Islet of Langerhans (tissue), 1 donor: Measurements from ENCODE around the gene CBX6.
"Not testable (repeated sequence)": the region's sequence is repeated elsewhere in the genome, so short reads cannot be mapped to it uniquely, and the experiment has no call there.

Experiments
- FAIRE-seq: peaks from one replicate; lab custom pipeline; 2011; peaks lifted over from hg19 to GRCh38; lab: Jason Lieb, UNC

CBX6 gene

DNA sequence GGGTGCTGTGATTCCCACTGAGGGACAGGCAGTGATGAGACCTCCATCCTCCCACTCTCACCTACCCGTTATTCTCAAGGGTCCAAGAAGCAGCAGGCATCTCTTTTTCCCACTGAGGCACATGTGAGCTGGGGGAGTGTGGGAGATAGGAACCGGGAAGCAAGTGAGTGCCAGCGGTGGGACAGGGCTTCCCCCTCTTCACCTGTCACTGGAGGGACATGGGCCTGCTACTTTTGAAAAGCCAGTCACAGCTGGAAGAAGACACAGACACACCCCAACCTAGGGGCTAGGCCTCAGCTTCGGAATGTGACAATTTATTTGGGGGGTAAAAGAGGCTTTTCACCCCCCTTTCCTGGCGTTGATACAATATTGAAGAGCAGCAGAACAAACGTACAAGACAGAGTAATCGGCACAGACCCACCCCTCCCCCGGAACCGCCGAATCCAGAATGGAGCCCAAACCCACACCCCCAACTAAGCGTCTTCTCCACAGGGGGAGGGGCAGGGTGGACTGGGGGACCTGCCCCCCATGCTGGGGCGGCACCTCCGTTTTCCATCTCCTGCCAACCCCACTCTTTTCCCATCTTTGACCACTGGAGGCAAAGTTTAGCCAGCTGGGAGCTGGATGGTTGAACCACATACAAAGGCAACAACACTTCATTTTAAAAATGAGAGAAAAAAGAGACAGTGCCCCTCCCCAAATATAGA, 10.7 kb downstream of the CBX6 start:
- FAIRE-seq = no peak

DNA sequence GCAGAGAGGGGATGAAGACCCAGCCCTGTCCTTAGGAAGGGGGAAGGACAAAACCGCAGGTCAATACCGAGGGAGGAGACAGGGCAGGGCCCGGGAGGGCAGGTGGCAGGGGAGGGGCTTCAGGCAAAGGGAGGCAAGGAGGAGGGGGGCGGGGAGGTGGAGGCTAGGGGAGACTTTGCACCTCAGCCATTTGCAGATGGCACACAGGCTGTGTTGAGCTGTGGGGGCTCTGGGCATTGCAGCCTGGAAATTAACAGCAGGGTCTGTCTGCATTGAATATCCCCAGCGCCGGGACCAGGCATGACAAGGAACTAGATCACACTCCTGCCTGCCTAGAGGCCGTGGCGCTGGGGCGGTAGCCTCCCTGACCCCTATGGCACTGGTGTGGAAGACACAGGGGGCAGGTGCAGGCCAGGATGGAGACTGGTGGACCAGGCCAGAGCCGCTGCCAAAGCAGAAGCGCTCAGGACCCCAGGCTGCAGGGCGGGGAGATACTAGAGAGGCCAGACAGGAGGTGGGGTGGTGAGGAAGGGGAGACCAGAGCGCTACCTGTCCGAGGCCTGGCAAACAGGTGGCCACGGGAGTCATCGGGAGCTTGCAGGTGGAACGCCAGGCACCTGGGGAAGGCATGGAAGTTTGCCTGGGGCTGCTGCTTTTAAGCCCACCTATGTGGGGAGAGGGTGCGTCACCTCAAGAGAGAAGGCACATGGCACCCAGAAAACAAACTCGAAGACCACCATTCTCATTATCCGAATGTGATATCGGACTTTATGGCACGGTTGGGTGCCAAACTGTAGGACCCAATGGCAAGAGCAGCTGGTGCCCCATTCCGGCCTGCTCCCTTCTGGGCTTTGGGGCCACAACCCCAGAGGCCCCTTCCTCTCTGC, 11.5 kb downstream of the CBX6 start:
- no peak for FAIRE-seq

DNA sequence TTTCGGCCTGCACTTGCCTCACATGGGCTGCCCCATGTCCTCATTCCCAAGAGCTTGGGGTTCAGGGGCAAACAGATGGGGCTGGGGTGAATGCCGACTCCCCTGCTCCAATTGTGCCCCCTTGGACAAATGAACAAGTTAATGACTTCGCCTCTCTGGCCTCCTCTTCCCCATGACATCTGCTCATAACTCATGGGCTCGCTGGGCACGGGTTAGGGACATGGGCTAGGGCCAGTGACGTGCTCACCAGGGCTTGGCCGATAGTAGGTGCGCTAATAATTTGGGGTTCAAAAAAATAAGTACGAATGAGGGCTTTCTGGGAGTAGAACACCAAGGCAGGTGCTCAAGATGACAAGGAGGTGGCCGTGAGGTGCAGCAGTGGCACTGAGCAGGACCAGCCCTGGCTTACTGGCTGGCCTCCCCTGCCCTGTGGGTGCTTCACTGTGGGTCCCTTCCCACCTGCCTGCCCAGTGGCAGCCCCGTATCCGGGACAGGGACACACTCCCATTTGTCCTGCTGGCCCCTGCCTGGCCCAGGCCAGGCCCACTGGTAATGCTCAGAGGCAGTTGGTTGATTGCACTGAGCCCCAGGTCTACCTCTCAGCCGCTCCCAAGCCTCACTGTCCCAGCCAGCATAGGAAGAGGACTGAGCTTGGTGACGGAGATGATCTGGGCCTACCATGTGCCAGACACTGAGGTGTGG, 12.3 kb downstream of the CBX6 start:
- FAIRE-seq = no peak

DNA sequence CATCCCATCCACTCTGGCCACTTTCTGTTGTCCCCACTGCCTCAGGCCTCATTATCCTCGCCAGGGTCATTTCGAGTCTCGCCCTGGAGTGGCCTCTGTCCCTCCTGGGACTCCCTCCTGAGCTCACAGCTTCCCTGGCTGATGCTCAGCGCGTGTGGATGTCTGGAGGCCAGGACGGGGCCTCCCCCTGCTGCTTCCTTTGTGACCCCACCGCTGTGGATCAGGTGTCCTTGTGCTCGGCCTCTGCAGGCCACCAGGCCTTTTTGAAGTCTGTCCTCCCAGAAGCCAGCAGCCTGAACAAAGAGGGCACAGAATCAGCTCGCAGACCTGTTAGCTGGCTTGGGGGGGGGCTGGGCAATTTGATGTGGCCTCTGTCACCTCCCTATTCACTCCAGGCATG, 13.5 kb downstream of the CBX6 start:
- FAIRE-seq = no peak

DNA sequence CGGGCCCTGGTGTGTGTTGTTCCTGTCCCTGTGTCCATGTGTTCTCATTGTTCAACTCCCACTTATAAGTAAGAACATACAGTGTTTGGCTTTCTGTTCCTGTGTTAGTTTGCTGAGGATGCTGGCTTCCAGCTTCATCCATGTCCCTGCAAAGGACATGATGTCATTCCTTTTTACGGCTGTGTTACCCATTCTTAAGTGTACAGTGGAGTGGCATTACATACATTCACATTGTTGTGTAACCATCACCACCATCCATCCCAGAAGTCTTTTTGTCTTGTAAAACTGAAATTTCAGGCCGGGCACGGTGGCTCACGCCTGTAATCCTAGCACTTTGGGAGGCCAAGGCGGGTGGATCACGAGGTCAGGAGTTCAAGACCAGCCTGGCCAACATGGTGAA, 17.5 kb downstream of the CBX6 start:
- not testable (repeated sequence) for FAIRE-seq

DNA sequence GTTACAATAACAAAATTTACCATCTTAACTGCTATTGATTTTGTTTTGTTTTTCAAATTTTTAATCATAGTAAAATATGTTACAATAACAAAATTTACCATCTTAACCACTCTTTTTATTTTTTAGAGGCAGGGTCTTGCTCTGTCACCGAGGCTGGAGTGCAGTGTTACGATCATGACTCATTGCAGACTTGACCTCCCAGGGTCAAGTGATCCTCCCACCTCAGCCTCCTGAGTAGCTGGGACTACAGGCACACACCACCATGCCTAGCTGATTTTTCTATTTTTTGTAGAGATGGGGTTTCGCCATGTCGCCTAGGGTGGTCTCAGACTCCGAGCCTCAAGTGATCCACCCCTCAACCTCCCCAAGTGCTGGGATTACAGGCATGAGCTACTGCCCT, 18.1 kb downstream of the CBX6 start:
- FAIRE-seq = not testable (repeated sequence)

DNA sequence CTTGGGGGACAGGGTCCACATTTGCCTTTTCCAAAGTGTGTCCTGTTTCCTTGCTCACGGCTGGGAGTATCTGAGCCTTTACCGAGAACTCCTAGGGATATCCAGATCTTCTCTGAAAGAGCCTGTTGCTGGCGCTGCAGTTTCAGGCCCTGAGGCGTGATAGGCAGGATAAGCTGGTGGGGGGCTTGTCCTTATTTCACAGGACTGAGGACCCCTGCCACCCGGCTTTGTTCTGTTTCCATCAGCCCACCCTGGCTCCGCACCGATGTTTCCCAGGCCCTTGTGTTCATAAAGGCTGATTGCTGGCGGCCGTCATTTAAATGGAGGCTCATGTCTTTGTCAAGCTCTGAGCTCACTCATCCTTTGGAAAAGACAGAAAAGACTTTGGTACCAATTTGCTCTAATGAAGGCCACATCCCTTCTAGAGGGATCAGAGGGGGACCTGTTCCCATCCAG, 18.8 kb downstream of the CBX6 start:
- no peak for FAIRE-seq

DNA sequence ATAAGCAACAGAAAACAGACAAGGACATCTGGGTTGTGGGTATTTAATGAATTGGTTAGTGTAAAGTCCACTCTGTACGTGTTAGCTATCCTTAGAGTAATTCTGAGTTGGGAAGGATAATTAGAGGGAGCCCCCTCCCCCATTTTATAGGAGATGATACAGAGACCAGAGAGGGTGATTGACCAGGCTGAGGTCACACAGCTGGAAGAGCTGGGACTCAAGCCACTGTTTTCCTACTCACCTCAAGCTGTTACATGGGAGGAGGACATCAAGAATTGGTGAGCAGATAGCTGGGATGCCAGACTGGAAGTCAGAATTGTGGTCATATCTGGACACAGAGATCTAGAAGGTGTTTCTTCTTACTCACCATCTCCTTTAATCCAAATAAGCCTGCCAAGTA, 19.5 kb downstream of the CBX6 start:
- FAIRE-seq = no peak

DNA sequence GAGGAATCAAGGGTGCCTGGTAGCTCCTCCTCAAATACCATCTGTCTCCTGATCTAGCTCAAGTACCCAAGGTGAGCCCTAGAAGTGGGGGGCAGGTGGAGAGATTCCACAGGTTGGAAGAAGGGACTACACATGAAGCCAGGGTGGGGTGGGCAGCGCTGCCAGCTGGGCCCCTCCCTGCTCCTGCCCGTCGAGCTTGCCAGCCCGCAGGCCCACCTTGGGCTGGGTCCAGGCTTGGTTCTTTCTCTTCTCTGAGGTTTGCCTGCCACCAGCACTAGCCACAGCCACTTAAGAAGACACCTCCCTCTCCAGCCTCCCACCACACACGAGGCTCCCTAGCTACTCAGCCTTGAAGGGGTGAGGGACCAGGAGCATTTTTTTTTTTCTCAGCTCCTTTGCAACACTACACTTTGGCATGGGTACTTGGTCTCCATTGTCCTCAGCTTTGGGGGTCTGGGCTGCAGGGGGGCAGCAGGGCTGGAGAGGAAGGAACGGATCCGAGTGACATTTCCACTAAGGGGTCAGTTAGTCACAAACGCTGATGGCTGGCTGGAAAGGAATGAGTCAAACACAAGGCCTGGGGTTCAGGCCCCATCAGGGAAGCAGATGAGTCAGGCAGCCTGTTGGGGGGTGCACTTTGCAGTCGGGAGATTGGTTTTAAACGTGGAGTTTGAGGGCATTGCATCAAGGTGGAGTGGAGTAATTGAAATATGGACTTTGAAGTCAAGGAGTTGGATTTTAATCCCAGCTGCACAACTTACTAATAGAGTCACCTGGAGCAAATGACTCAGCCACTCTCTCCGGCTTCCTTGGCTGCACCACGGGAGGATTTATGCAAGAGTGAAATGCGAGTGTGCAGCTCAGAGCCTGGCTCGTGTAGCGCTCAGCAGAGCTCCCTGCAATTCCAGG, 20.8 kb downstream of the CBX6 start:
- no peak for FAIRE-seq

DNA sequence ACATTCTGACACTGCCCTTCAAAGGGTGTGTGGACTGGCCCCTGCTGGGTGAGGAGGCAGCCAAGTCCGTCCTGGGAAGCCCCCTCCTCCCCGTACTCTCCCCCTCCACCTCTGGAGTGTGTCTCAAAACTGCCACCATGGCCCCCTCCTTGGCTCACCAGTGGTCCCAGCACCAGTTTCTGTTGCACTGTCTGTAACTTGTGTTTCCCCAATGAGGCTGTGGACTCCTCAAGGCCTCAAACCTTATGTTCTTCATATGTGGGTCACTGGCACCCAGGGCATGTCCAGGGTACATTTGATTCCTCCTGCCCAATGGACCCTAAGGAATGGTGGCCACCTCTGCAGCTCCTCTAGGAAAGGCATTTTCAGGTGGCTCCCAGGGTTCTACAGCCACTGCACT, 21.6 kb downstream of the CBX6 start:
- no peak for FAIRE-seq

DNA sequence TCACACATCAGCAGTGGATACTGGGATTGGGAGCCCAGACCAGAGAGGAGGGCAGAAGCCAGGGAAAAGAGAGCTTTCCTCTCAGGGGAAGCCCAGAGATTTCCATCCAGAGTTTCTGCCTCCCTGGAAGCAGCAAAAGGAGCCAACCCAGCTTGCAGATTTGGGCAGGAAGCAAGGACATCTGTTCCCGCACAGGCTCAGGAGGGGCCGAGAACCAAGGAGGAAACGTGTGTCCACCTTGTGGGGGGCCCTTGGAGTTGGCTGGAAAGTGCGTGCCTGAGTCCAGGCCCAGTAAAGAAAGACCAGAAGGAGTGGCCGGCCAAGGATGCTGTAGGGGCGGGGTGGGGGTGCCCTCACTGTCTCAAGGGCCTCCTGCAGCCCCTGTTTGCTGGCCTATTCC, 22.2 kb downstream of the CBX6 start:
- no peak for FAIRE-seq

DNA sequence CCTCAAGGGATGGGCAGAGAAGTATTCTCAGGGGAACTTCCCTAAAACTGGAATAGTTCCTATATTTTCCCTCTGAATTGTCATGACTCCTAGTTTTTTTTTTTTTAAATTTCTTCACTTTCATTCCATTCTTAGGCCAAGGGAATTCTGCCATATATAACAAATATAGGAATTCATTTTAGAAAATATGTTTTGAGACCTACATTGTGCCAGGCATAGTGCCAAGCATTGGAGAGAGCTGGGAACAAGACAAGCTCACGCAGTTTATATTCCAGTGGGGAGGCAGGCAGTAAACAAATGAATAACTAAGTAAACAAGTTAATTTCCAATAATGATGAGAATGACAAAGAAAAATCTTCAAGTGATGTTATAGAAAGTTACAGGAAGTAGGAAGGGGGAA, 25.6 kb downstream of the CBX6 start:
- no peak for FAIRE-seq

DNA sequence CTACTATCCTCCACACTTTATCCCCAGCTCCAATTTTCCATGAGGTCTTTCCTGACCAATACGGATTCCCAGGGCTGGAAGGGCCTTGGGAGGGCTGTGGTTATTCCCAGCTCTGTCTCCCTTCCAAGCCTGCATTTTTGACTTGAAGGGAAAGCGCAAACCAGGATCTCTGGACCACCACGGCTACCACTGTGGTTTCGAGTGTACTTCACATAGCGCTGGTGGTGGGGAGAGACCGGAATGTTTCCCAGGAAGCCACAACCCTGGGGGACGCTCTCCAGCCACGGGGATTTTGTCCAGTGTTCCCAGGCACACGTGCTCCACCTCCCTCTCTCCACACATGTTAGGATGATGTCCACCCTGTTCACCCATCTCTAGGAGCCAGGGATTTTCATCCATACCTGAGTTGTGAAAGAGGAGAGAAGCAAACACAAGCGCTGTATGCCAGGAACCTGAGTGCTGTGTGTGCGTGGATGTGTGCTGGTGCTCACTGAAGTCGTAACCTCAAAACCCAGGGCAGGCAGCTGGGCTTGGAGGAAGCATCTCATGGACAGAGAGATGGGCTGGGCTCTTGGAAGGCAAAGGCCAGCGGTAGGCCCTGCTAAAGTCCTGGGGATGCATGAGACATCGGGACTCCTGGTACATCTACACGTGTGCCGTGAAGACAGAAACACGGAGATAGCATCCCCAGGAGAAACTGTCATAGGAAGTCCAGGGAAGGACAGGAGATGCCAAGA, 26.8 kb downstream of the CBX6 start:
- no peak for FAIRE-seq

DNA sequence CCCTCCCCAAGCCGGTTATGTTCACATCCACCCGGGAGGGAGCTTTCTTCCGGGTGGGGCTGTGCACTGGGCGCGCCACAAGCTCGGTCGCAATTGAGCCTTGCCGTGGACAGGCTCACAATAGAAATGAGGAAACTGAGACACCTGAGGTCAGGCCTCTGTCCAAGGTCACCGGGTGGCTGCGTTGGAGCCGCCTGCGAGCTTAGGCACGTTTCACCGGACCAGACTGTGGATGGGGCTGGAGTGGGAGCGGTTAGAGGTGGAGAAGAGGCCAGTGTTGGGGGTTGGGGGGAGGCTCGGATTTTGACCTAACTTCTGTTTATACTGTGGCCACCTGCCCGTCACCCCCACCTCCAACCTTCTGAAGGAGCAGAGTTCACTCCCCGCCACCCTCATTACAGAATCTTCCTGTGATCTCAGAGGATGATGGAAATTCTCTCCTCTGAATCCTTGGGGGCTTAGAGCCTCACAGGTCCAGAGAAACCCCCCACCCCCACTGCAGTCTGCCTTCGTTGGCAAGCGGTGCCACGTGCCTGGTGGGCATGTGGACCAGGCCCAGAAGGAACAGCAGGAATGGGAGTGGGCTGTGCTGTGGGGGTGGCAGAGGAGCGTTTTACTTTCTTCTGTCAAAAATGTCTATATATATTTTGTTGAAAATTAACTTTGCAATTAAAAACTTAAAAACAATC, 27.6 kb downstream of the CBX6 start:
- no peak for FAIRE-seq

DNA sequence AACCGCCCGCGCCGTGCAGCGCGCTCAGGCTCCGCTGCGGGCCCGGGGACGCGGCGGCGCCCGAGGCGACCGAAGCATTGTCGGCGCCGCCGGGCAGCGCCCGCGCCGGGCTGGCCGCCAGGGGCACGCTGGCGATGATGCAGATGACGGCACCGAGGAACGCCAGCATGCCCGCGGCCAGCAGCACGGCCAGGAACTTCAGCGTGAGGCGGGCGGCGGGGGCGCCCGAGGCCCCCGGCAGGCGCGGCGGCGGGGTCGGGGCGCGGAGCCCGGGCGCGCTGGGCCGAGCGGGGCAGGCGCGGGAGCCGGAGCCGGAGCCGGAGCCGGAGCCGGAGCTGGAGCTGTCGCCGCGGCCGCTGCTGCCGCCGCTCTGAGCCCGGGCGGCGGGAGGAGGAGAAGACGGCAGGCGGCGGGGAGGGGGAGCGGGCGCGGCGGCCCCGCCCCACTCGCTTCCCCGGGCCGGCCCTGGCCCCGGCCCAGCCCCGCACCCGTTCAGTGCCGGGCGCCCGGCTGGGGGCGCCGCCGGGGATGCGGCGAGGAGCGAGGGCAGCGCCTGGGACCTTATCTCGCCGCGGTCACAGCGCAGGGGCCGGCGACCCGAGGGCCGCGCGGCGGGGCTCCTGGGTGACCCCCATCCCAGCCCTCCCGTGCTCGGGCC, 28.2 kb downstream of the CBX6 start, which contains the start of gene NPTXR:
Gene NPTXR (minus strand): TSS at position 372 of the 658 bp plus-strand sequence.
- FAIRE-seq = no peak

DNA sequence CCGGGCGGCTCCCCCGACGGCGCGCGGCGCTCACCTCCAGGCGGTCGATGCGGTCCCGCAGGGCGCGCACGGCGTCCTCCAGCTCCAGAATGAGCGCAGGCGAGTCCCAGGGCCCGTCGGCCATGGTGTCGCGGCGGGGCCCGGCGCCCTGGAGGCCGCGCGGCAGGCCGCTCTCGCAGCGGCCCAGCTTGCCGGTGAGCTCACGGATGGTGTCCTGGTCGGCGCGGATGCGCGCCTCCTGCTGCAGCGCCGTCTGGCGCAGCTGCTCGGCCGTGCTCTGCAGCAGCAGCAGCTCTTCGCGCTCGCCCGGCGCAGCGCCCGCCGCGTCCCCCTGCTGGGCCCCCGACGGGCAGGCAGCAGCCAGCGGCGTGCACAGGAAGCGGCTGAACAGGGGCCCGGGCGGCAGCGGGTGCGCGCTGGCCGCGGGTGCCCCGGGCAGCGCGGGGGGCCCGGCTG, 28.8 kb downstream of the CBX6 start:
- no peak for FAIRE-seq

DNA sequence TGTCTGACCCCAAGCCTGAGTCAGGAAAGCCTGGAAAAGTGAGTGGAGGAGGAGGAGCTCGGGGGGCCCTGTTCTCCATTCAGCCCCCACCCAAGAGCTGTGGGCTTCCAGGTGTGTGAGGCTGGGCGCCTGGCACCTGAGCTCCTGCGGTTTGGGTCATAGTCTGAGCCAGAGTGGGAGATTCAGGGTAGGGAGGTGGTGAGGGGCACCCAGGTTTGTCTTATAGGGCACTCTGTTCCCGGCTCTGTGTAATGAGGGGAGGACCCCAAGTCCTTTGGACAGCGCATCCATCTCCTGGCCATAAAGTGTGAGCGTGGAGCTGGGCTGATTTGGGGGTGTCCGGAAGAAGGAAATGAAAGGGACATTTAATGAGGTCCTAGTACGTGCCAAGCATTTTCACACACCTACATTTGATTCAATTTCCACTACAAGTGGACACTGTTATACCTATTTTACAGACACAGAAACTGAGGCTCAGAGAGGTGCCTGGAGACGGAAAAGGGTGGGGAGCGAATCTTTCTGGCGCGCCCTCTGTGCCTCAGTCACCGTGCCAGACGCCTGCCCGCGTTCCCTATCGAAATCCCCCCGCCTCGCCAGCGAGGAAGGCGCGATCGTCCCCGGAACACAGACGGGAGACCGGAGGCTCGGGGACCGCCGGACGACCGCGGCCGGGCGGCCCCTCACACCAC, 29.4 kb downstream of the CBX6 start:
- no peak for FAIRE-seq

DNA sequence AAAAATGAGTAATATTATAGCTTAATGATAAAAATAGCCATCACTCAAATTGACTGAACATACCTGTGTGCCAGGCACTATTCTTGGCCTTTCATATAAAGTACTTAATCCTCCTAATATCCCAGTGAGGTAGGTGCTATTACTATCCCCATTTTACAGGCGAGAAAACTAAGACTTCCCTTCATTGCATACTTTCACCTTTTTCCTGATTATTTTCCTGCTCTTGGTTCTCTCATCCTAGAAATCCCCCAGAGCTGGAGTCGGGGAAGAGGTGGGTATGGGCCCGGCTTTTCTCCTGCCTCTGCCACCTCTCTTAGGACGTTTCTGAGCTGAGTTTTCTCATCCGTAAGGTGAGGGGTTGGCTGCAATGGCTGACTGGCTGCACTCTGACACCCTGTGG, 30.4 kb downstream of the CBX6 start:
- FAIRE-seq = no peak

DNA sequence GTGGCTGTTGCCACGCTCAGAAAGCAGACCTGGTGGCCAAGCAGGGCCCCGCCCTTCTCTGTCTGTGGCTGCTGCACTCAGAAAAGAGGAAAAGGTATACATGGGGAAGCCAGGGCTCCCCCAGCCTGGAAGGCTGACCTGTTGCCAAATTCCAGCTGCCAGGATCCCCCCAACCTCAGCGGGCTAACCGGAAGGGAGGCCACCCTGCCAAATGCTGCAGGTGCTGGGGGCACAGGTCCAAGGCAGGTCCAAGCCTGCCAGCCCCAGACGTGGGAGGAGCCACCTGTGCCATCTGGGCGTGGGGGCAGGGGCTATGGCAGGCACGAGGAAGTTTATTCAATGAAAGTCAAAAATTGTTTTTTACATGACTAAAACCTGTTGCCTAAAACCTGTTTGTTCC, 30.8 kb downstream of the CBX6 start:
- no peak for FAIRE-seq
